ENCODE results near the gene GLRX3.

The GLRX3 gene

GRCh38 chr10:130208807-130209206 is 72.6 kb downstream of the GLRX3 start:
- DNase-seq (ENCODE audit: low spot score), result no peak

GRCh38 chr10:130212746-130213145 is 76.6 kb downstream of the GLRX3 start:
- no peak for DNase-seq (ENCODE audit: low spot score)

DNA sequence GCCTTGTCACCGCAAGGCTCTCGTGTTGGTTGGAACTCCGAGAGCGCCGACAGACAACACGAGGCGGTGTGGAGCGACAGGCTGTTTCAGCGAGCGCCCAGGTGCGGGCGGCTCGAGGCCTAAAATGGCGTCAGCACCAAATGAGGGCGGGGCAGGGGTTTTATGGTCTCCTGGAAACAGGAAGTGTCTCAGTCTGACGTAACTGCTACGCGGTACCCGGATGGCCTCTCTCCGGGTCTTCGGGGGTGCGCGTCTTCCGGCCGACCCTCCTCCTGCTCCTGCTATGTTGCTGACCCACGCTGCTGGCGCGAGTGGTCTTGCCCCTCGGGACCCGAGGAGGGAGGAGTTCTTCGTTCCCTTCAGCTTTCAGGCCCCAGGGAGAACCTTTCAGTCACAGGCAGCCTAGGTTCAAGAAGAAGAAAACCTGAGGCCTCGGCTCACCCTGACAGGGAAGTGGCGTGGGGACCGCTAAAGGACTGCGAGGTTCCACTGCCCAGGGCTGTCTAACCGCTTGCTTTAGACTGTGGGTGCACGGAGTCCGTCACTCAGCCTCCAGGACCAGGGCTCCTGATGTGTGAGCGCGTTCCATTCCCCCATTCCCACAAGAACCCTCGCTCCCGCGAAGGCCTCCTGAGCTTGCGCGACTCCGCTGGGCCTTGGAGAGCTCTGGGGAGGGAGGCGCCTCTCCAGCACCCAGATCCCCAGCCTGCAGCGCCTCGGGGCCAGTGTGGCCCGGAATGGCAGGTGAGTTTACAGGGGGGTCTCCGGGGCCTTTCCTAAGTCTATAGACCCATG is 77.3 kb downstream of the GLRX3 start:
- DNase-seq (ENCODE audit: low spot score), result no peak

DNA sequence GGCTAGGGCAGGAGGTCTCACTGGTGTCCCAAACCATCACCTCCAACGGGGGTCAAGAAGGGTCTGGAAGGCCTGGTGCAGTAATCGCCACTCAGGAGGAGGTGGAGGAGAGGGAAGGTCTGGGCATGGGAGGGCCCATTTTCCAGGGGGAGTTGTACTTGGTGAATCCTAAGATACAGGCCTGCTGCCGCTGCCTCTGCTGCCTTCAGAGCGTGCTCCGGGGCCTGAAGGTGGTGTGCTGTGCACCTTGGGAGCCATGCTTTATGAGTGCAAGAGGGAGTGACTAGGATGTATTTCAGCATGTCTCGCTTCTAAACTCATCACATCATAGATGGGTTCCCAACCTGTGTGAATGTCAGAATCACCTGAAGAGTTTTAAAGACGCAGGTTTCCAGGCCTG is 78.2 kb downstream of the GLRX3 start:
- DNase-seq (ENCODE audit: low spot score), result no peak

GRCh38 chr10:130215151-130215930 is 79.2 kb downstream of the GLRX3 start:
- no peak for DNase-seq (ENCODE audit: low spot score)

GRCh38 chr10:130215931-130216231 is 79.7 kb downstream of the GLRX3 start:
- no peak for DNase-seq (ENCODE audit: low spot score)

- DNase-seq (ENCODE audit: low spot score), result no peak
Observed at GRCh38 chr10:130218181-130218641, 82.0 kb downstream of the GLRX3 start.

DNA sequence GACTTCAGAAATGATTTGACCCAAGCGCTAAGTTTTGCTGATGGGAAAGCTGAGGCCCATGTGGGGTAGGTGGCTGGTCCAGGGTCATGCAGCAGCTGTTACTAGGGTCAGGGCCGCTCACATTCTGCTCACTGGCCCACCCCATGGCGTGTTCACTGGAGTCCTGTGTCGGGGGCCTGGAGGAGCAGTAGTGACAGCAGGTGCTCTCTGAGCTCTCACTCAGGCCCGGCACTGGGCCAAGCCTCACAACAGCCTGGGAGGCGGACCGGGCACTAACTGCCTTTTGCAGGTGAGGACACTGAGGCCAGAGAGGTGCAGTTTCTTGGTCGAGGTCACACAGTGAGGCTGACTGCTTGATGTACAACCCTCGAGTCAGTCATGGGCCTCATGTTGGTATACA is 82.7 kb downstream of the GLRX3 start:
- no peak for DNase-seq (ENCODE audit: low spot score)

GRCh38 chr10:130220251-130221185 is 84.3 kb downstream of the GLRX3 start:
- no peak for DNase-seq (ENCODE audit: low spot score)

- DNase-seq (ENCODE audit: low spot score), result no peak
Observed at GRCh38 chr10:130221456-130222375, 85.5 kb downstream of the GLRX3 start.

- no peak for DNase-seq (ENCODE audit: low spot score)
Observed at GRCh38 chr10:130222381-130222780, 86.2 kb downstream of the GLRX3 start.

DNA sequence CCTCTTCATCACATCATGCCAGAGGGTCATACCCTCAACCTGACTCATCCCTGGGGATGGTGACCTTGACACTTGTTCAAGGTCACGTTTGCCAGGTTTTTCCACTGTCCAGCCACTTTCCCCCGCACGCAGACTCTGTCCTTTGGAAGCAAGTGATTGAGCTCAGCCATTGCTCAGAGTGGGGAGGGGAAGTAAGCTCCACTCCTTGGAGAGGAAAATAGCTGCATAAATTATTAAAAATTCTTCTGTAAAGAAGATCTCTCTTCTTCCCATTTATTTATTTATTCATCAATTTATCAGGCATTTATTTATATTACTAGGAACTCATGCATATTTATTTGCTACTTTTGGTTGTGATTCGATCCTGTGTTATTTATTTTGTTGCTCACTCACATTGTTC is 88.0 kb downstream of the GLRX3 start:
- DNase-seq (ENCODE audit: low spot score), result no peak

- no peak for DNase-seq (ENCODE audit: low spot score)
Observed at GRCh38 chr10:130226012-130226411, 89.8 kb downstream of the GLRX3 start.

GRCh38 chr10:130227883-130228282 is 91.7 kb downstream of the GLRX3 start:
- DNase-seq (ENCODE audit: low spot score), result no peak

Measured in CD4-positive, alpha-beta T cell treated with Interleukin-15 for 4 hours (primary cell).